PC-9 (cell line): ENCODE measurements around the gene CMIP.

ENCODE experiments used
- CTCF ChIP-seq: fragments of 200-600 bp; sonication (generic); conservative IDR thresholded peaks from 2 replicates; pipeline ENCODE4 v1.6.1; 2017; ENCODE audit warnings: mixed run types, antibody characterized with exemption, mild to moderate bottlenecking, moderate library complexity
- EZH2 ChIP-seq: fragments of 200-600 bp; sonication (generic); IDR thresholded peaks from 2 replicates; pipeline ENCODE4 v1.8.0; 2017; ENCODE audit warnings: antibody characterized with exemption, low read depth

GRCh38 chr16:81701296-81701970 lies 256.8 kb downstream of the CMIP start:
- TF ChIP-seq CTCF (no peak), EZH2 (no peak)
